ENCODE measurements around the gene HPF1.

DNA sequence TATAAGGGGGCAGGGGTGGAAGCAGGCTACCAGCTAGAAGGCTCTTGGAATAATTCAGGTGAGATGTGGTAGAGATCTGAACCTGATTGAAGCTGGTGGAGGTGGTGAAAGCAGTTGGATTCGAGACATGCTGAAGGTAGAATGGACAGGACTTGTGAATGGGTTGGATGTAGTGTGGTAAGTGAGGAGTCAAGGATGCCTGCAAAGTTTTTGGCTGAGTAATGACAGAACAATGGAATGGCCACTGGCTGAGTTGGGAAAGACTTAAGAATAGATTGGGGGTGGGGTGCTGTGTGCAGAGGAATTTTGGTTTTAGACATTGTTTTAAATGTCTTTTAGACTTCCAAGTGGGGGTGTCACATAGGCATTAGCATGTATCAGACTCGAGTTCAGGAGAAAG is 33.5 kb downstream of the HPF1 start:
- no peak for TF ChIP-seq POLR2AphosphoS5 (IDR thresholded peaks at IDR 0.05)
- TF ChIP-seq, protein P1, sequence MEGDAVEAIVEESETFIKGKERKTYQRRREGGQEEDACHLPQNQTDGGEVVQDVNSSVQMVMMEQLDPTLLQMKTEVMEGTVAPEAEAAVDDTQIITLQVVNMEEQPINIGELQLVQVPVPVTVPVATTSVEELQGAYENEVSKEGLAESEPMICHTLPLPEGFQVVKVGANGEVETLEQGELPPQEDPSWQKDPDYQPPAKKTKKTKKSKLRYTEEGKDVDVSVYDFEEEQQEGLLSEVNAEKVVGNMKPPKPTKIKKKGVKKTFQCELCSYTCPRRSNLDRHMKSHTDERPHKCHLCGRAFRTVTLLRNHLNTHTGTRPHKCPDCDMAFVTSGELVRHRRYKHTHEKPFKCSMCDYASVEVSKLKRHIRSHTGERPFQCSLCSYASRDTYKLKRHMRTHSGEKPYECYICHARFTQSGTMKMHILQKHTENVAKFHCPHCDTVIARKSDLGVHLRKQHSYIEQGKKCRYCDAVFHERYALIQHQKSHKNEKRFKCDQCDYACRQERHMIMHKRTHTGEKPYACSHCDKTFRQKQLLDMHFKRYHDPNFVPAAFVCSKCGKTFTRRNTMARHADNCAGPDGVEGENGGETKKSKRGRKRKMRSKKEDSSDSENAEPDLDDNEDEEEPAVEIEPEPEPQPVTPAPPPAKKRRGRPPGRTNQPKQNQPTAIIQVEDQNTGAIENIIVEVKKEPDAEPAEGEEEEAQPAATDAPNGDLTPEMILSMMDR (IDR thresholded peaks at IDR 0.05): no peak
- TF ChIP-seq POLR2A (IDR thresholded peaks at IDR 0.05): no peak
